AG08395 (cell line): ENCODE results near the gene TM4SF20.

Source experiments
- DNase-seq: peaks from one replicate; pipeline ENCODE4 v3.0.0; 2012; ENCODE audit warnings: mixed read lengths, low spot score

TM4SF20 gene

GRCh38 chr2:227379095-227379494, at the start of gene TM4SF20:
TM4SF20 (minus strand) TSS chr2:227379306; CDS start chr2:227379268, 38 bp downstream.
- DNase-seq, result no peak

GRCh38 chr2:227428731-227429285, 49.7 kb upstream of the TM4SF20 start:
- no peak for DNase-seq

GRCh38 chr2:227423656-227424499, 44.8 kb upstream of the TM4SF20 start:
- DNase-seq, result no peak

GRCh38 chr2:227420087-227421052, 41.3 kb upstream of the TM4SF20 start:
- no peak for DNase-seq

- no peak for DNase-seq
These were observed 37.6 kb upstream of the TM4SF20 start for GRCh38 chr2:227416701-227417100.

GRCh38 chr2:227415538-227416424, 36.7 kb upstream of the TM4SF20 start:
- peak; percentile 58 for DNase-seq

- no peak for DNase-seq
These were observed 35.7 kb upstream of the TM4SF20 start for GRCh38 chr2:227414846-227415245.

GRCh38 chr2:227413371-227413770, 34.3 kb upstream of the TM4SF20 start:
- no peak for DNase-seq

GRCh38 chr2:227412877-227413276, 33.8 kb upstream of the TM4SF20 start:
- DNase-seq, result no peak

GRCh38 chr2:227411990-227412350, 32.9 kb upstream of the TM4SF20 start:
- DNase-seq, result no peak

- no peak for DNase-seq
These were observed 32.3 kb upstream of the TM4SF20 start for GRCh38 chr2:227411320-227411989.

GRCh38 chr2:227410191-227410590, 31.1 kb upstream of the TM4SF20 start:
- DNase-seq, result no peak

- DNase-seq, result no peak
These were observed 28.6 kb upstream of the TM4SF20 start for GRCh38 chr2:227407591-227408151.

GRCh38 chr2:227406177-227407031, 27.3 kb upstream of the TM4SF20 start:
- peak; percentile 94 for DNase-seq

- DNase-seq, result no peak
These were observed 25.6 kb upstream of the TM4SF20 start for GRCh38 chr2:227404585-227405271.

GRCh38 chr2:227402959-227403358, 23.9 kb upstream of the TM4SF20 start:
- DNase-seq, result no peak

GRCh38 chr2:227402321-227402720, 23.2 kb upstream of the TM4SF20 start:
- no peak for DNase-seq

- no peak for DNase-seq
These were observed 22.4 kb upstream of the TM4SF20 start for GRCh38 chr2:227401550-227401949.
